ENCODE data around the gene KLF1. TPM values are rescaled to one million over a fixed set of nuclear protein-coding genes. Genes with fewer than 3 reads are reported as not detected.

The KLF1 gene
- total and polyA plus RNA-seq, 2 of the 13 experiments (the other 11 are each of a cell fraction or from before 2014, with no cell fraction given) = not detected

DNA sequence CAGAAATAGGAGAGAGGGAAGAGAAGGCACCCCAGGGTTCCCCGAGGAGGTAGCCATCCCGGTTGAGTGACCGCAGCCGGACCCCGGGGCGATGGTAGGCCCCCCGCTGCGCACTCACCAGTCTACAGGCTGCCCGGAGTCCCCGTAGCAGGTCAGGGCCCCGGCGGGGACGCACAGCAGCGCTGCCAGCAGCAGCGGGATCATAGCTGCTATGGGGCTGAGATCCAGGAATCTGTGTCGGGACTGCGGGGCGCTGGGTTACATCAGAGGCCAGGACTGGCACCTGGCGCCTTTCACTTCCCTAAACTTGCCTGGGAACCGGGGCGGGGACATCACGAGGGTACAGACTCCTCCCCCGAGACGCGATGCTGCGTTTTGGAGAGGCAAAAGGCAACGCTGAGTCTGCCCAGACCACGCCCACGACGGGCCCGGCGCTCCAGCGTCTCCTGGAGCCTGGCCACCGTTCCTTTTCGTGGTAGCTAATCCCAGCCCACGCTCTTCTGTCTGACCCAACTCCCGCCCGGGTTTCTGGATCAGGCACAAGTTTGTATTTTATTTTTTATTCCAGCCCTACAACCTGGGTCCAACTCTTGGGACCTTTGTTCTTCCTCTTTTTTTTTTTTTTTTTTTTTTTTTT is 5.7 kb downstream of the KLF1 start, which contains the start of gene DNASE2 (continued):
- TF ChIP-seq ZNF260 (CRISPR knock-in tag; IDR thresholded peaks at IDR 0.05; ENCODE audit: borderline replicate concordance, low read depth) = no peak
- 0 out of 2 replicates have a peak, but pooled peaks have one; percentile 28 for TF ChIP-seq ZBTB7B (CRISPR knock-in tag; IDR thresholded peaks at IDR 0.05)
- TF ChIP-seq, protein P1, sequence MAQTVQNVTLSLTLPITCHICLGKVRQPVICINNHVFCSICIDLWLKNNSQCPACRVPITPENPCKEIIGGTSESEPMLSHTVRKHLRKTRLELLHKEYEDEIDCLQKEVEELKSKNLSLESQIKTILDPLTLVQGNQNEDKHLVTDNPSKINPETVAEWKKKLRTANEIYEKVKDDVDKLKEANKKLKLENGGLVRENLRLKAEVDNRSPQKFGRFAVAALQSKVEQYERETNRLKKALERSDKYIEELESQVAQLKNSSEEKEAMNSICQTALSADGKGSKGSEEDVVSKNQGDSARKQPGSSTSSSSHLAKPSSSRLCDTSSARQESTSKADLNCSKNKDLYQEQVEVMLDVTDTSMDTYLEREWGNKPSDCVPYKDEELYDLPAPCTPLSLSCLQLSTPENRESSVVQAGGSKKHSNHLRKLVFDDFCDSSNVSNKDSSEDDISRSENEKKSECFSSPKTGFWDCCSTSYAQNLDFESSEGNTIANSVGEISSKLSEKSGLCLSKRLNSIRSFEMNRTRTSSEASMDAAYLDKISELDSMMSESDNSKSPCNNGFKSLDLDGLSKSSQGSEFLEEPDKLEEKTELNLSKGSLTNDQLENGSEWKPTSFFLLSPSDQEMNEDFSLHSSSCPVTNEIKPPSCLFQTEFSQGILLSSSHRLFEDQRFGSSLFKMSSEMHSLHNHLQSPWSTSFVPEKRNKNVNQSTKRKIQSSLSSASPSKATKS (CRISPR knock-in tag; IDR thresholded peaks at IDR 0.05) = no peak
- TF ChIP-seq, protein P2, sequence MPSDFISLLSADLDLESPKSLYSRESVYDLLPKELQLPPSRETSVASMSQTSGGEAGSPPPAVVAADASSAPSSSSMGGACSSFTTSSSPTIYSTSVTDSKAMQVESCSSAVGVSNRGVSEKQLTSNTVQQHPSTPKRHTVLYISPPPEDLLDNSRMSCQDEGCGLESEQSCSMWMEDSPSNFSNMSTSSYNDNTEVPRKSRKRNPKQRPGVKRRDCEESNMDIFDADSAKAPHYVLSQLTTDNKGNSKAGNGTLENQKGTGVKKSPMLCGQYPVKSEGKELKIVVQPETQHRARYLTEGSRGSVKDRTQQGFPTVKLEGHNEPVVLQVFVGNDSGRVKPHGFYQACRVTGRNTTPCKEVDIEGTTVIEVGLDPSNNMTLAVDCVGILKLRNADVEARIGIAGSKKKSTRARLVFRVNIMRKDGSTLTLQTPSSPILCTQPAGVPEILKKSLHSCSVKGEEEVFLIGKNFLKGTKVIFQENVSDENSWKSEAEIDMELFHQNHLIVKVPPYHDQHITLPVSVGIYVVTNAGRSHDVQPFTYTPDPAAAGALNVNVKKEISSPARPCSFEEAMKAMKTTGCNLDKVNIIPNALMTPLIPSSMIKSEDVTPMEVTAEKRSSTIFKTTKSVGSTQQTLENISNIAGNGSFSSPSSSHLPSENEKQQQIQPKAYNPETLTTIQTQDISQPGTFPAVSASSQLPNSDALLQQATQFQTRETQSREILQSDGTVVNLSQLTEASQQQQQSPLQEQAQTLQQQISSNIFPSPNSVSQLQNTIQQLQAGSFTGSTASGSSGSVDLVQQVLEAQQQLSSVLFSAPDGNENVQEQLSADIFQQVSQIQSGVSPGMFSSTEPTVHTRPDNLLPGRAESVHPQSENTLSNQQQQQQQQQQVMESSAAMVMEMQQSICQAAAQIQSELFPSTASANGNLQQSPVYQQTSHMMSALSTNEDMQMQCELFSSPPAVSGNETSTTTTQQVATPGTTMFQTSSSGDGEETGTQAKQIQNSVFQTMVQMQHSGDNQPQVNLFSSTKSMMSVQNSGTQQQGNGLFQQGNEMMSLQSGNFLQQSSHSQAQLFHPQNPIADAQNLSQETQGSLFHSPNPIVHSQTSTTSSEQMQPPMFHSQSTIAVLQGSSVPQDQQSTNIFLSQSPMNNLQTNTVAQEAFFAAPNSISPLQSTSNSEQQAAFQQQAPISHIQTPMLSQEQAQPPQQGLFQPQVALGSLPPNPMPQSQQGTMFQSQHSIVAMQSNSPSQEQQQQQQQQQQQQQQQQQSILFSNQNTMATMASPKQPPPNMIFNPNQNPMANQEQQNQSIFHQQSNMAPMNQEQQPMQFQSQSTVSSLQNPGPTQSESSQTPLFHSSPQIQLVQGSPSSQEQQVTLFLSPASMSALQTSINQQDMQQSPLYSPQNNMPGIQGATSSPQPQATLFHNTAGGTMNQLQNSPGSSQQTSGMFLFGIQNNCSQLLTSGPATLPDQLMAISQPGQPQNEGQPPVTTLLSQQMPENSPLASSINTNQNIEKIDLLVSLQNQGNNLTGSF (CRISPR knock-in tag; IDR thresholded peaks at IDR 0.05) = no peak
- TF ChIP-seq, protein P3, sequence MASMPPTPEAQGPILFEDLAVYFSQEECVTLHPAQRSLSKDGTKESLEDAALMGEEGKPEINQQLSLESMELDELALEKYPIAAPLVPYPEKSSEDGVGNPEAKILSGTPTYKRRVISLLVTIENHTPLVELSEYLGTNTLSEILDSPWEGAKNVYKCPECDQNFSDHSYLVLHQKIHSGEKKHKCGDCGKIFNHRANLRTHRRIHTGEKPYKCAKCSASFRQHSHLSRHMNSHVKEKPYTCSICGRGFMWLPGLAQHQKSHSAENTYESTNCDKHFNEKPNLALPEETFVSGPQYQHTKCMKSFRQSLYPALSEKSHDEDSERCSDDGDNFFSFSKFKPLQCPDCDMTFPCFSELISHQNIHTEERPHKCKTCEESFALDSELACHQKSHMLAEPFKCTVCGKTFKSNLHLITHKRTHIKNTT (CRISPR knock-in tag; IDR thresholded peaks at IDR 0.05) = no peak
- TF ChIP-seq, protein P4, sequence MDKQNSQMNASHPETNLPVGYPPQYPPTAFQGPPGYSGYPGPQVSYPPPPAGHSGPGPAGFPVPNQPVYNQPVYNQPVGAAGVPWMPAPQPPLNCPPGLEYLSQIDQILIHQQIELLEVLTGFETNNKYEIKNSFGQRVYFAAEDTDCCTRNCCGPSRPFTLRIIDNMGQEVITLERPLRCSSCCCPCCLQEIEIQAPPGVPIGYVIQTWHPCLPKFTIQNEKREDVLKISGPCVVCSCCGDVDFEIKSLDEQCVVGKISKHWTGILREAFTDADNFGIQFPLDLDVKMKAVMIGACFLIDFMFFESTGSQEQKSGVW (CRISPR knock-in tag; IDR thresholded peaks at IDR 0.05; ENCODE audit: borderline replicate concordance) = no peak
- TF ChIP-seq, protein P5, sequence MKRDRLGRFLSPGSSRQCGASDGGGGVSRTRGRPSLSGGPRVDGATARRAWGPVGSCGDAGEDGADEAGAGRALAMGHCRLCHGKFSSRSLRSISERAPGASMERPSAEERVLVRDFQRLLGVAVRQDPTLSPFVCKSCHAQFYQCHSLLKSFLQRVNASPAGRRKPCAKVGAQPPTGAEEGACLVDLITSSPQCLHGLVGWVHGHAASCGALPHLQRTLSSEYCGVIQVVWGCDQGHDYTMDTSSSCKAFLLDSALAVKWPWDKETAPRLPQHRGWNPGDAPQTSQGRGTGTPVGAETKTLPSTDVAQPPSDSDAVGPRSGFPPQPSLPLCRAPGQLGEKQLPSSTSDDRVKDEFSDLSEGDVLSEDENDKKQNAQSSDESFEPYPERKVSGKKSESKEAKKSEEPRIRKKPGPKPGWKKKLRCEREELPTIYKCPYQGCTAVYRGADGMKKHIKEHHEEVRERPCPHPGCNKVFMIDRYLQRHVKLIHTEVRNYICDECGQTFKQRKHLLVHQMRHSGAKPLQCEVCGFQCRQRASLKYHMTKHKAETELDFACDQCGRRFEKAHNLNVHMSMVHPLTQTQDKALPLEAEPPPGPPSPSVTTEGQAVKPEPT (CRISPR knock-in tag; IDR thresholded peaks at IDR 0.05; ENCODE audit: low read depth) = no peak
- TF ChIP-seq ZFP37 (CRISPR knock-in tag; IDR thresholded peaks at IDR 0.05; ENCODE audit: borderline replicate concordance) = no peak
- no peak for TF ChIP-seq ZNF567 (CRISPR knock-in tag; IDR thresholded peaks at IDR 0.05; ENCODE audit: borderline replicate concordance)
- 0 out of 2 replicates have a peak, but pooled peaks have one; percentile 25 for TF ChIP-seq ZBTB42 (CRISPR knock-in tag; IDR thresholded peaks at IDR 0.05)
- TF ChIP-seq RFXANK (CRISPR knock-in tag; IDR thresholded peaks at IDR 0.05) = no peak
- no peak for TF ChIP-seq ZNF879 (CRISPR knock-in tag; IDR thresholded peaks at IDR 0.05)
- peak; percentile 48; the same call in 1 of the 2 replicates for TF ChIP-seq KDM5B (CRISPR knock-in tag; IDR thresholded peaks at IDR 0.05; ENCODE audit: borderline replicate concordance)
- TF ChIP-seq ZFP62 (CRISPR knock-in tag; IDR thresholded peaks at IDR 0.05) = no peak
- no peak for TF ChIP-seq ZNF234 (CRISPR knock-in tag; conservative IDR thresholded peaks at IDR 0.05)
- no peak for TF ChIP-seq NONO (IDR thresholded peaks at IDR 0.05)
- no peak for TF ChIP-seq NONO (CRISPR knock-in tag; conservative IDR thresholded peaks at IDR 0.05)
- TF ChIP-seq ZMYM2 (CRISPR knock-in tag; IDR thresholded peaks at IDR 0.05) = no peak
- no peak for TF ChIP-seq ZNF790 (CRISPR knock-in tag; IDR thresholded peaks at IDR 0.05; ENCODE audit: borderline replicate concordance)
